Right lung (tissue), 5 donors: ENCODE results near the gene NTRK1. TPM values are rescaled to one million over a fixed set of nuclear protein-coding genes. Genes with fewer than 3 reads are reported as not detected.

Experiments
- DNase-seq, 2 donors: peaks; one replicate each; pipeline ENCODE4 v3.0.0-alpha.2; 2013
- polyA plus RNA-seq, 5 donors: library from polyadenylated mRNA; unstranded; fragments of 120-200 nt; gene quantifications; one replicate each; pipeline versions ENCODE4 v1.2.1 to v1.2.3, GENCODE V29; 2013; ENCODE audit warnings: inconsistent platforms in 1 of 5, low replicate concordance in 1 of 5; ENCODE audit not compliant: insufficient read length in 5 of 5, insufficient read depth in 1 of 5

NTRK1 gene
- polyA plus RNA-seq, 5 donors = 0.10 to 0.21 (median 0.18) TPM

- no peak for DNase-seq
These were observed 36.6 kb downstream of the NTRK1 start for GRCh38 chr1:156897078-156897825.

- DNase-seq = peak; percentile 61 to 76
These were observed 37.5 kb downstream of the NTRK1 start for GRCh38 chr1:156898161-156898566.

- DNase-seq = no peak
These were observed 38.5 kb downstream of the NTRK1 start for GRCh38 chr1:156898971-156899664.

DNA sequence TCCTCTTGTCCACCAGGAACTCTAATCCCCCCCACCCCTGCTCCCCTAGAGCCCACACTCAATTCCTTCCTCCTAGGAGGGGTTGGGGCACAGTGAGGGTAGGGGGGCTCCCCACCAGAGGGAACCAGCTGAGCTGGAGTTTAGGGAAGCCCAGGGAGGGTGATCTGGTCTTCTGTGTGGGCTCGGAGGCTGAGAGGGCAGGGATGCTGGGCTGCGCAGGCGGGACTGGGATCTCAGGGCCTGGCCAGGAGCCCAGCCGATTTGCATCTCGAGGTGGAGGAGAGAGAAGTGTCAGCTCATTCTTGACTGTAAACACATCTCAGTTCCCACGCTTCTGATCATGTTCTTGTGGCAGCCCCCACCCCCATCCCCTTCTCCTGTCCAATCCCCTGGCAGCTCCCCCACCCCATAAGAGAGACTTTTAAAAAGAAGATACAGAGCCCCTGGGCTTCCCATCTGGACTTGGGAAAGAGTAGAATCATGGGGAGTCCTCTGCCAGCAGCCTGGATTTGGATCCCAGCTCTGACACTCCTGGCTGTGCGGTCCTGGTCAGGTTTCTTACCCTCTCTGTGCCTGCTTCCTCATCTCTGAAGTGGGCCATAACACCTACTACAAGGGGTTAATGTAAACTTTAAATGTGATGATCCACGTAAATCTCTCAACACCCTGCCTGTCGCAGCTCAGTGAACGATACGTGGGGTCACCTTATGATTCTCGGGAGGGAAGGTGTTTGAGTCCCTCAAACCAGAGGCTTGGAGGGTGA is 39.5 kb downstream of the NTRK1 start:
- DNase-seq = no peak

DNA sequence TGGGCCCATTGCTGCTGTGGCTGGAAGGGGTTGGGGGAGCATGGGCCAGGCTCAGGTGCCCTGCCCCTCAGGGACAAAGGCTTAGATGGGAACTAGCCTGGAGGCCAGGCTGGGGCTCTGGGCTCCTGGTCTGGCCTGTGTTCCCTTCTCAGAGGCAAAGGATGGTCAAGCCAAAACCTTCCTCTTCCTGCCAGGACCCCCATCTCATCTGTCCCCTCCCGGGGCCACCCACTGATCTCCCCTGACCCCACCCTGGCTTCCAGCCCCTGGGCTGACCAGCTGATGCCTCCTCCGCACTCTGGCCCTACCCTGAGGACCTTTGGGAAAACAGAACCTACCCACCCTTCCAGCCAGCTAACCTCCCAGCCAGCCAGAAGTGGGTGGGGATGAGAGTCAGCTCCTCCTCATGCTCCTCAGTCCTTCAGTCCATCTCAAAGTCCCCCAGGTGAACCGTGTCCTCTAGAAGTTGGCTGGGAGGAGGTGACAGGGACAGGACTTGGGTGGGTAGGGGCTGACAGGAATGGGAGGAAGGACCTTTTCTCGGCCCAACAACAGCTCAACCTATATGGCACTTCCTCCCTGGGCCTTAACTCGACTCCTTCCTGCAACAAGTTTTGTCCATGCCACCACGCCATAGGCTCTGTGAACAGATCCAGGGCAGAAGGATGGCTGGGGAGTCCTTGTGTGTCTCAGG is 40.4 kb downstream of the NTRK1 start:
- DNase-seq = no peak

GRCh38 chr1:156901590-156901900 is 40.9 kb downstream of the NTRK1 start:
- no peak for DNase-seq

- no peak for DNase-seq
These were observed 41.6 kb downstream of the NTRK1 start for GRCh38 chr1:156901966-156902915.

DNA sequence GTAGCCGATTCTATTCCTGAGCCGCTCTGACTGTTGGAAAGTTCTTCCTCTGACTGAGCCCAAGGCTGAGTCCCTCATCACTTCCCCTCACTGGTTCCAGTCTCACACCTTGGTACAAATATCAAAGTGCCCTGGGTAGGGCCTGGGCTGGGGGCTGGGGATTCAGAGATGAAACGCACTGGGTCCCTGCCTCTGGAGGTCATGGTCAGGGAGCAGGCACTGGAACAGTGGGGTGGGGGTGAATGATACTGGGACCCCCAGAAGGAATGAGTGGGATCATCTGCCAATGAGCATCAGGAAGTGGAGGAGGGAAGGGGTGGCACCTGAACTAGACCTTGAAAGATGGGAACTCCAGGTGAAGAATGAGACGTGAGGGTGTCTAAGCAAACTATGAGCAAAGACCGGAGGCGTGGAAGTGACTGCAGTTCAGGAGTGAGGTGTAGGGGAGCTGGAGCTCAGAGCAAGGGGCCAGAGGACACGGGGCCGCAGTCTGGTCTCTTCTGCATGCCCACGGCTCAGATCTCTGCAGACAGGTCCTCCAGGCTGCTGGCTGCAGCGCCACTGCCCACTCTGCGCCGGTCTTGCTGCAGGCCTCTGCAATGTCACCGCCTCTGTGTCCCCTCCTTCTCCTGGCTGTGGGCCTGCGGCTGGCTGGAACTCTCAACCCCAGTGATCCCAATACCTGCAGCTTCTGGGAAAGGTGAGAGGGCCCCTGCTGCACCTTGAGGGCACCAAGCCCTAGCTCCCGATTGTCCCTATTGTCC is 42.8 kb downstream of the NTRK1 start:
- no peak for DNase-seq

DNA sequence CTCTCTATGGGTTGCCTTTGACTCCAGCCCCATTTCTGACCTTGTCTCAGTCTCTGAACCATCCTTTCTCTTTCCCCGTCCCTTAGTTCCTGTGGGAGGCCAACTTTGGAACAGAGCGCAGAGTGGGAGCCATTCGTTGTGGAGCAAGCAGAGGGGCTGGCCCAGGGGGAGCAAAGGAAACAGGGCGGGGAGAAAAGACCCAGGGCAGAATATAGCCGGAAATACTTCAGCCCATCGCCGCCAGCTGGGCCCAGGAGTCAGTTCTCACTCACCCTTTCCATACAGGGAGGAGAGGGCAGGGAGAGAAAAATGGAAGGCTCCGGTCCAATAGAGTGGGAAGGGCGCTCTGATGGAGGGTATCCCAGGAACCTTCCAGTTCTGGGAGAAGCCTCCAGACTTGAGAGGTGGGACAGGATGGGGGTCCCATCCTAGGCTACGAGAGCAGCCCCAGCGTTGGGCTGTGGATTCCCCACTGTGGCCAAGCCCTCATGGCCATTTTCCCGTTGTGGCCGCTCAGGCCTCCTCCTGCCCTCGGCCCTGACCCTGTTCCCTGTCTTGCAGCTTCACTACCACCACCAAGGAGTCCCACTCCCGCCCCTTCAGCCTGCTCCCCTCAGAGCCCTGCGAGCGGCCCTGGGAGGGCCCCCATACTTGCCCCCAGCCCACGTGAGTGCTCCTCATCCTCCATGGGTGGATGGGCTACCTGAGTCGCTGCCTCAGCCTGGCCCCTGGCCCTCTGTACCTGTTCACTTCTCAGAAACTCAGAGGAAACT is 43.7 kb downstream of the NTRK1 start:
- DNase-seq = peak; percentile 45 to 52

- no peak for DNase-seq
These were observed 44.5 kb downstream of the NTRK1 start for GRCh38 chr1:156905176-156905575.

GRCh38 chr1:156905651-156906050 is 45.0 kb downstream of the NTRK1 start:
- DNase-seq = no peak

GRCh38 chr1:156906206-156906906 is 45.7 kb downstream of the NTRK1 start:
- DNase-seq = no peak

- no peak for DNase-seq
These were observed 47.9 kb downstream of the NTRK1 start for GRCh38 chr1:156908541-156908940.

DNA sequence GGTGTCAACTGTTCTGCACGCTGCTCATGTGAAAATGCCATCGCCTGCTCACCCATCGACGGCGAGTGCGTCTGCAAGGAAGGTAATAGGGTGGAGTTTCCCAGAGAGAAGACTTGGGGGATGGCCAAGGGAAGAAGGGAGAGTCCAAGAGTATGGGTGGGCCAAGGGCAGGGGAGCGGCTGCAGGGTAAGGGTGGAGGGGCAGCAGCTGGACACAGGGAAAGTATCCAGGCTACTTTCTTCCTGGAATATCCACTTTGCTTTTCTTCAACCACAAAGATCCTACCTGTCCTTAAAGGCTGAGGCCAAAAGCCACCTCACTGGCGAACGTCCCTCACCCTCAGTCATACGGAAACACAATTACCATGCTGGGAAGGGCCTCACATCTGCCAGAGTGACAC is 48.3 kb downstream of the NTRK1 start:
- DNase-seq = no peak

GRCh38 chr1:156909671-156910070 is 49.0 kb downstream of the NTRK1 start:
- DNase-seq = no peak

- DNase-seq = no peak
These were observed 49.7 kb downstream of the NTRK1 start for GRCh38 chr1:156910309-156910782.

GRCh38 chr1:156911577-156912298 is 51.1 kb downstream of the NTRK1 start:
- DNase-seq = no peak

DNA sequence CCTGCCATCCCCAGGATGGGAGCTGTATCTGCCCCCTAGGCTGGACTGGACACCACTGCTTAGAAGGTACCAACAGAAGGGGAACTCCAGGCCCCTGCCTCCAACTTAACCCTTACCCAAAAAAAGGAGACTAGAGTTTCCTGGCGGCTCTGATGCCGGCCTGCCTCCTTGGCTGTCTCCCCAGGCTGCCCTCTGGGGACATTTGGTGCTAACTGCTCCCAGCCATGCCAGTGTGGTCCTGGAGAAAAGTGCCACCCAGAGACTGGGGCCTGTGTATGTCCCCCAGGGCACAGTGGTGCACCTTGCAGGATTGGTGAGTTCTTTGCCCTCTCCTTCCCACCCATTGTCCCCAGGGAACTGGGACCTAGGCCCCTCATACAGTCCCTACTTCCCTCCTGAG is 51.6 kb downstream of the NTRK1 start:
- DNase-seq = no peak
